Measurements from ENCODE around the gene SCAPER.
"Not testable (repeated sequence)": the region's sequence is repeated elsewhere in the genome, so short reads cannot be mapped to it uniquely, and the experiment has no call there.

The SCAPER gene

DNA sequence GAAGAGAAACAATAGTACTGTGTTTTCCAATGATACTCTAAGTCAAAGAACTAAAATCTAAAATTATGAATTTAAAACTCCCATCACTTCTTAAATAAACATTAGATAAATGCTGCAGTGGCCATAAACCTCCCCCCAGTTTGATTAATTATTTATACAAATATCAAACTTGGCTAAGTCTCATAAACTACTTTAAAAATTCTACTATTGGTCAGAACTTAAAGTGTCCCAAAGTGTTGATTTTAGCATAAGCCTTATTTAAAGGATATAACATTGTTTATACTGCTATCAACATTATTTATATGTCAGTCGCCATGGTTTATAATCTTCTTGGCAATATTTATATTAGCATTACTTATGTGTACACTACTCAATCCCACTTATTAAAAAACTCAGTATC is 132.4 kb downstream of the SCAPER start:
- no peak for DNase-seq

DNA sequence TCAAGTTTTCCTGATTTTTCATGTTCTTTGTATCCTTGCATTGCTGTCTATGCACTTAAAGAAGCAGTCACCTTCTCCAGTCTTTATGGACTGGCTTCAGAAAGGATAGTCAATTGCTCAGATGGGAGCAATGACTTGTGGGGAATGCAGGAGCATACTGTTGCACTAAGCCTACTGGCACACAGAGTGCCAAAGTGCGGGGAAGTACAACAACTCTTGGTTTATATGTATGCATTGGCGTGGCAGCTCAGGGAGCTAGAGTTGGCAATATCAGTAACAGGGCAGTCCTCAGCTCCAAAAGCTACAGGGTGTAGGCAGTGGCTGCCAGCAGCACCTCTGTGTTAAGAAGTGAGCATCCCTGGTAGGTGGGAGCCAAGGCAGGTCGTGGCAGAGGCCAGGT is 141.1 kb downstream of the SCAPER start:
- DNase-seq: no peak

- no peak for DNase-seq
Measured at GRCh38 chr15:76763554-76763953, 141.6 kb downstream of the SCAPER start.

DNA sequence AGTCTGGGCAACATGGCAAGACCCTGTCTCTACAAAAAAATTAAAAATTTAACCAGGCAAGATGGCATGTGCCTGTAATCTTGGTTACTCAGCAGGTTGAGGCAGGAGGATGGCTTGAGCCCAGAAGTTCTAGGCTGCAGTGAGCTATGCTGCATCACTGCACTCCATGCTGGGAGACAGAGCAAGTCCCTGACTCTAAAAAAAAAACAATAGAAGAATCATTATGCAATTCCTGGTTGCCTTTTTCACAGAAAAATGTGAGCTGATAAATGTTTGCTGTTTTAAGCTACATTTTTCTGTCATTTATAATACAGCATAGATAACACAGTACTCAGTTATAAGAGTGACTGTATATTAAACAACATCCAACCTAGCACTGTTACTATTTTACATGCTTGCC is 148.8 kb downstream of the SCAPER start:
- no peak for DNase-seq

DNA sequence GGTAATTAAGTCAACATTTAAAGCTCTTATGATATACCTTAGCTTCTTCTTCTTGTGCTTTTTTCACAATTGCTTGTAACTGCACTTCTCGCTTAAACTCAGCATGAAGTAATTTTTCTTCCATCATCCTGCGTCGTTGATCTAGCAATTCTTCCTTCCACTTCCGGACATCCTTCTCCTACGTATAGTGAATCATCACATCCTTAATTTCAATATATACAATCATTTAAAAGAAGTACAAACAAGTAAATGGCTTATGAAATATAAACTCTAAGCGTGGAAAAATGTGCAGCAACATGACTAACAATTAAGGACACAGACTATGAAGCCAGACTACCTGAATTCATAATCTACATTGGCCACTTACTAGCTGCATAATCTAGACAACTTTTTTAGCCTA is 151.4 kb downstream of the SCAPER start:
- no peak for DNase-seq

- DNase-seq: no peak
Measured at GRCh38 chr15:76753131-76753530, 152.0 kb downstream of the SCAPER start.

- DNase-seq: no peak
Measured at GRCh38 chr15:76752549-76752948, 152.6 kb downstream of the SCAPER start.

GRCh38 chr15:76737573-76737972 is 167.6 kb downstream of the SCAPER start:
- DNase-seq: no peak

DNA sequence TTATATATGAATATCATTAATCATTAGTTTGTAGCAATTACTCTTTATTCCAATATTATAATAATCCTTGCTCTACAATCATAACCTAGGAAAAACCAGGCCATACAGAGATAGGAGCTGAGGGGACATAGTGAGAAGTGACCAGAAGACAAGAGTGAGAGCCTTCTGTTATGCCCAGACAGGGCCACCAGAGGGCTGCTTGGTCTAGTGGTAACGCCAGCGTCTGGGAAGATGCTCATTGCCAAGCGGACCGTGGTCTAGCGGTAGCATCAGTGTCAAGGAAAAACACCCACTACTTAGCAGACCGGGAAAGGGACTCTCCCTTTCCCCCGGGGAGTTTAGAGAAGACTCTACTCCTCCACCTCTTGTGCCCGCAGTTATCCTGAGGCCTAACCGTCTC is 172.8 kb downstream of the SCAPER start:
- not testable (repeated sequence) for DNase-seq

- no peak for DNase-seq
Measured at GRCh38 chr15:76730262-76730661, 174.9 kb downstream of the SCAPER start.

- no peak for DNase-seq
Measured at GRCh38 chr15:76718863-76719262, 186.3 kb downstream of the SCAPER start.

DNA sequence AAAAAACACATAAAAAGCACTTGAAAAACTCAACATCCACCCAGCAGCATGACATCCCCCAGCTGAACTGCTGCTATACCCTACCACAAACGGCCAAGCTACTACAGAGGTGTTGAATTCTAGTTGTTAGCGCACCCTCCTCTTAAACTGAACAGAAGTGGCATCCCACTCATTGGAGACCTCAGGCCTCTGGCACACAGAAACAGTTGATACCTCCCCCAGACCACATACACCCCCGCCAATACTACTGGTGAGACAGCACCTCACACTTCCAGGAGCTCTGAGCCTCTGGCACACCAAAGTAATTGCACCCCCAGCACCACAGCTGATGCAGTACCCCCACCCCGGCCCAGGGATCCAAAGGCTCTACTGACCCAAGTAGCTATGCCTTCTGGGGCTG is 190.2 kb downstream of the SCAPER start:
- DNase-seq: no peak

GRCh38 chr15:76711351-76711827 is 193.8 kb downstream of the SCAPER start:
- DNase-seq: no peak

GRCh38 chr15:76704032-76704431 is 201.1 kb downstream of the SCAPER start:
- DNase-seq: not testable (repeated sequence)

DNA sequence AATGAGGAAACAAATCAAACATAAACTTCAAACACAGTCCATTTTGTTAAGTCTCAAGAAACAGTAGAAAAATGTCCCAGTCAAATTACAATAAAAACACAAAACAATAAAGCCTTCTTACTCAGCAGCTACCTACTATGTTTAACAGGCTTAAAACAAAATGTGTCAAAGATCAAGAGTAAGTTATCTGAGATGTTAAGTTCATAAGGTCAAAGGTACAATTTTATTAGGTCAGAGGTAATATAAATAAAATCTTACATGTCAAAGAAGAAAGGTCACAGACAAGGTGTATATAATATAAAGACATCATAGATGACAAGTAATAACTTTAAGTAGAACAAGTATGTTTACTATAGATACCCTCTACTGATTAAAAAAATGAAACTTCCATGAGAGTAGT is 208.3 kb downstream of the SCAPER start:
- no peak for DNase-seq

GRCh38 chr15:76692546-76692945 is 212.6 kb downstream of the SCAPER start:
- DNase-seq: not testable (repeated sequence)

- not testable (repeated sequence) for DNase-seq
Measured at GRCh38 chr15:76687592-76687991, 217.5 kb downstream of the SCAPER start.

- DNase-seq: no peak
Measured at GRCh38 chr15:76684002-76684401, 221.1 kb downstream of the SCAPER start.

- DNase-seq: no peak
Measured at GRCh38 chr15:76682833-76683232, 222.3 kb downstream of the SCAPER start.

DNA sequence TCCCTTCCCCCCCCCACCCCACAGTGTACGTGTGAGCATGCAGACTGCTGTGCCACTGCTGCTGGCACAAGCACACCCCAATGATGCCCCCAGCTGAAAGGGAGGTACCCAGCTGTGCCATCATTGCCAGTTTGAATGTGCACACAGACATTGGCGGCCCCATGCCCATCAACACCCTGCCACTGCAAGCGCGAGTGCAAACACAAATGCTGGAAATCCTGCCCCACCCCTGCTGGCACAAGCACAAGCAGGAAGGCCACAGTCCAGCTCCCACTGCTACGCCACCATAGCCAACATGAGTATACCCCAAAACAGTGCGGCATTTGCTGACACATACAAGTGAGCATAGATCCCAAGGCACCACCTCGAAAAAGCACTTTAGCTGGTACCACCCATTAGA is 222.9 kb downstream of the SCAPER start:
- no peak for DNase-seq

DNA sequence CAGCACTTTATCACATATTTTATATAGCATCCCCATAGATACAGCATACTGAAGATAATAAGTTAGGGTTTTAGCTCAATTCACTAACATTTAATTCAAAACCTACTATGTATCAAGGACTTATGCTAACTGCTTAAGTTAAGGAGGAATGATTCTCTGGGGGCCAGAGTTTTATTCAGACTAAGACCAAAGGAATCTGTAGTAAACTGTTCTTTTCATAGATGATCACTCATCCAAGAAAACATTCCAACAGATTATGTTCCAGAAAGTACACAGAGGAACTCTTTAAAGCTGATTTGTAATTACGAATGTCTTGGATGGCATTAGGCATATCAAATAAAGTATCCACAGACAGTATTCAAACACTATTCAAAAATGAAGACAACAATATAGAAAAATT is 226.4 kb downstream of the SCAPER start:
- no peak for DNase-seq

DNA sequence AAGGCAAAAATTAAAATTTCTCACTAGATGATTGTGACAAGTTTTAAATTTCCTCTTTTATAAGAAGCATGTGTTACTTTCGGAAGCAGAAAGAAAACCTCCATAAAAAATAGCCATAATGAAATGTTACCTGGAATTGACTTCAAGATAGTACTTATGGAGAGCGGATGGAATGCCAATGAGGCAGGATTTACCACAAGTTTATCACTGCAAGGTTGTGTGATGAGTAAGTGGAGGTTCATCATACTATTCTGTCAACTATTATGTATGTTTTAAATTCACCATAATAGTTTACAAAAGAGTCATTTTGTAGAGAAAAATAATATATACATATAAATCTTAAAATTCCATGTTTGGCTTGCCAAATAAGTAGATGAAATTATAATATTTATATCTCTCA is 230.3 kb downstream of the SCAPER start:
- no peak for DNase-seq

DNA sequence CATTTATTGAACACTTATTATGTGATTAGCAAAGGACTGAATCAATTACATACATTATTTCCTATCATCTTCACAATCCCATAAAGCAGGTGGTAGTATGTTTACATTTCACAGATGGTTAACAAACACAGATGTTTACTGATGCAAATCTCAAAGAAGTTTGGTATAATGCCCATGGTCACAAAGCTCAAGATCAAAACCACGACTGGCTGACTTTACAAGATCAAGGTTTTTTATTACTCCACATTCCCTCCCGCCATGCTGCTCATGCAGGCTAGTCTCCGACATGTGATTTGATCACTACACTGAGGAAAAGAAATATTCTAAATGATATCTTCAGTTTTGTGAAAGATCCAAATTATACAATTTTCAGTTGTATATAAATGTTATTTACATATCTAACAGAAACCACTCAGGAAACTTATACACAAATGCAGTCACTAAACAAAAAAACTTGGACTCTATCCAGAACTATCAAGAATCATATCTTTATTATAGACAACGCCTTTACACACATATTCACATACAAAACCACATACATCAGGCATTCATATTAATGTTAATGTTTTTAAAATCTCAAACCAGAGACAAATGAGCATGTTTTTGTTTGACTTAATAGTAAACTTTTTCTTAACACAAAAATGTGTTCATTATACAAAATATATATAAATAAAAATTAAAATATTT is 235.5 kb downstream of the SCAPER start:
- DNase-seq: no peak

- DNase-seq: no peak
Measured at GRCh38 chr15:76668900-76669299, 236.2 kb downstream of the SCAPER start.
